Transverse colon (tissue), 4 donors: ENCODE measurements around the gene ANKIB1. TPM values are rescaled to one million over a fixed set of nuclear protein-coding genes. Genes with fewer than 3 reads are reported as not detected.

Source experiments
- DNase-seq: peaks from one replicate; pipeline ENCODE4 v3.0.0-alpha.2; 2019
- H3K27ac ChIP-seq, 4 donors: fragments of 200-600 bp; sonication (generic); 2 replicates each; pipeline ENCODE4 v1.5.1; 2016 to 2018; ENCODE audit warnings: inconsistent platforms in 4 of 4
- H3K27me3 ChIP-seq: fragments of 200-600 bp; sonication (generic); 2 replicates; pipeline ENCODE4 v1.5.1; 2017; ENCODE audit warnings: inconsistent platforms
- H3K36me3 ChIP-seq, 4 donors: fragments of 200-600 bp; sonication (generic); 2 replicates each; pipeline ENCODE4 v1.5.1; 2017 to 2019; ENCODE audit warnings: inconsistent platforms in 4 of 4
- H3K4me1 ChIP-seq, 4 donors: fragments of 200-600 bp; sonication (generic); 2 replicates each; pipeline ENCODE4 v1.5.1; 2017 to 2020; ENCODE audit warnings: inconsistent platforms in 4 of 4
- H3K4me3 ChIP-seq, 4 donors: fragments of 200-600 bp; sonication (generic); 1 replicate in 1 of 4; 2 replicates in 3 of 4; pipeline versions ENCODE4 v1.5.1 to v1.6.1; 2017 to 2019; ENCODE audit warnings: inconsistent platforms in 4 of 4
- H3K9me3 ChIP-seq, 2 donors: fragments of 200-600 bp; sonication (generic); 2 replicates each; pipeline ENCODE4 v1.5.1; 2017 to 2019; ENCODE audit warnings: inconsistent platforms in 2 of 2
- EP300 ChIP-seq: sonication (generic); formaldehyde crosslinking; IDR thresholded peaks from one replicate; pipeline ENCODE4 v1.6.1; 2017; ENCODE audit warnings: antibody characterized with exemption, low read depth
- POLR2A ChIP-seq: fragments of 450-650 bp; IDR thresholded peaks from one replicate; pipeline ENCODE4 v1.6.1; 2016; ENCODE audit warnings: antibody characterized with exemption, mild to moderate bottlenecking, moderate library complexity
- POLR2AphosphoS5 ChIP-seq, 3 donors: sonication (generic); formaldehyde crosslinking; IDR thresholded peaks; one replicate each; pipeline ENCODE4 v1.6.1; 2016; ENCODE audit warnings: antibody characterized with exemption in 3 of 3
- WGBS, 2 donors: methylation state at CpG; one replicate each; pipeline ENCODE4 v1.1.5; 2018; ENCODE audit warnings: low coverage in 1 of 2; 5-methylcytosine and 5-hydroxymethylcytosine counted together
- in situ Hi-C, 4 donors: fragments of 200-750 bp; cut with MboI; loops; one replicate each; pipeline versions ENCODE4 v1.15.0 to v1.15.1; 2017; ENCODE audit warnings: low sequenced_read_pairs in 3 of 4, low pct_ligation_motif_present in 1 of 4, low pct_unique_long_range_greater_than_20kb in 1 of 4
- intact Hi-C: fragments of 100-400 bp; cut with DNase I; formaldehyde crosslinking; loops from one replicate; pipeline ENCODE4 v1.15.1; 2023; ENCODE audit warnings: low total_unique reads
- total RNA-seq, 4 donors: library from RNA; depleted of rRNA; stranded (reverse); fragments of >200 nt; gene quantifications; one replicate each; pipeline ENCODE4 v1.1.0, GENCODE V29; 2016
- TF ChIP-seq, protein P1 (sequence below), 5 experiments: fragments of 200-600 bp in 3 of 5; fragments of 450-650 bp in 2 of 5; sonication (generic) in 3 of 5; IDR thresholded peaks; 1 replicate in 2 of 5; 2 replicates in 3 of 5; pipeline ENCODE4 v1.5.1; 2016 to 2017; ENCODE audit warnings: antibody characterized with exemption in 5 of 5, inconsistent platforms in 3 of 5, mild to moderate bottlenecking in 2 of 5, moderate library complexity in 1 of 5

ANKIB1 gene
- total RNA-seq, 4 donors from 2014 or later, result 29.9 to 45.9 (median 38.5) TPM

DNA sequence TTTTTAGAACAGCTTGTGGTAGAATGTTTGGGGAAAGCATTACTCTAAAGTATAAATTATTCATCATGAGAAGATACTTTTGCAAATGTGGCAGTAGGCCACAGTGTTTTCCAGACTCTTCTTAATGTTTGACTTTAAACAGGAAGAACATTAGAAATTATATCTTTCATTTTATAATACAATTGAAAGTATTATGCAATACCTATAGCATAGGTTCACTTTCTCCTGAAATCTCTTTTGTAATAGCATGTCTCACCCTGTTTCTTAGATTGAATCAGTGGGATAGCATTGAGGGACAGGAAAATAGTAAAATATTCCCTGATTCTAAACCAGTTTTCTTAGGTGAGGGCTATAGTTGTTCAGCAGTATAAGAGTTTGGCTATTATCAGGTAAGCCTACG lies 23.1 kb downstream of the ANKIB1 start:
- Histone ChIP-seq H3K36me3 (no peaks in the 10 kb centered on the region), H3K4me1 (no peaks in the 10 kb centered on the region), H3K27ac (no peak overlapping the region), H3K4me3 (no peak overlapping the region), H3K9me3 (no peaks in the 10 kb centered on the region), H3K27me3 (no peaks in the 10 kb centered on the region)
- intact Hi-C loops (no loop called here), in situ Hi-C loops (no loop called here)
- no peak for TF ChIP-seq POLR2AphosphoS5 (IDR thresholded peaks at IDR 0.05)
- TF ChIP-seq EP300, result no peak
- TF ChIP-seq, protein P1, sequence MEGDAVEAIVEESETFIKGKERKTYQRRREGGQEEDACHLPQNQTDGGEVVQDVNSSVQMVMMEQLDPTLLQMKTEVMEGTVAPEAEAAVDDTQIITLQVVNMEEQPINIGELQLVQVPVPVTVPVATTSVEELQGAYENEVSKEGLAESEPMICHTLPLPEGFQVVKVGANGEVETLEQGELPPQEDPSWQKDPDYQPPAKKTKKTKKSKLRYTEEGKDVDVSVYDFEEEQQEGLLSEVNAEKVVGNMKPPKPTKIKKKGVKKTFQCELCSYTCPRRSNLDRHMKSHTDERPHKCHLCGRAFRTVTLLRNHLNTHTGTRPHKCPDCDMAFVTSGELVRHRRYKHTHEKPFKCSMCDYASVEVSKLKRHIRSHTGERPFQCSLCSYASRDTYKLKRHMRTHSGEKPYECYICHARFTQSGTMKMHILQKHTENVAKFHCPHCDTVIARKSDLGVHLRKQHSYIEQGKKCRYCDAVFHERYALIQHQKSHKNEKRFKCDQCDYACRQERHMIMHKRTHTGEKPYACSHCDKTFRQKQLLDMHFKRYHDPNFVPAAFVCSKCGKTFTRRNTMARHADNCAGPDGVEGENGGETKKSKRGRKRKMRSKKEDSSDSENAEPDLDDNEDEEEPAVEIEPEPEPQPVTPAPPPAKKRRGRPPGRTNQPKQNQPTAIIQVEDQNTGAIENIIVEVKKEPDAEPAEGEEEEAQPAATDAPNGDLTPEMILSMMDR (IDR thresholded peaks at IDR 0.05), result no peak
- no peak for TF ChIP-seq POLR2A
- DNase-seq, result no peak
- 100% methylated on average over 1 of the region's 1 CpG for WGBS, 2 donors

GRCh38 chr7:92275327-92275726 lies 29.6 kb downstream of the ANKIB1 start:
- Histone ChIP-seq H3K36me3 (no peaks in the 10 kb centered on the region), H3K9me3 (no peaks in the 10 kb centered on the region), H3K27me3 (no peaks in the 10 kb centered on the region), H3K27ac (no peak overlapping the region), H3K4me1 (peaks cover 0 to 4% (median 0%) of the 10 kb centered on the region in 4 donors), H3K4me3 (no peak overlapping the region)
- no peak for DNase-seq
- TF ChIP-seq EP300, result no peak
- no peak for TF ChIP-seq POLR2AphosphoS5 (IDR thresholded peaks at IDR 0.05)
- TF ChIP-seq POLR2A, result no peak
- TF ChIP-seq, protein P1 (IDR thresholded peaks at IDR 0.05), result no peak
- intact Hi-C loops, result no loop called here
- in situ Hi-C loops, result no loop called here
- WGBS, 2 donors, result 98 to 100% methylated on average over 1 to 4 of the region's 4 CpGs

DNA sequence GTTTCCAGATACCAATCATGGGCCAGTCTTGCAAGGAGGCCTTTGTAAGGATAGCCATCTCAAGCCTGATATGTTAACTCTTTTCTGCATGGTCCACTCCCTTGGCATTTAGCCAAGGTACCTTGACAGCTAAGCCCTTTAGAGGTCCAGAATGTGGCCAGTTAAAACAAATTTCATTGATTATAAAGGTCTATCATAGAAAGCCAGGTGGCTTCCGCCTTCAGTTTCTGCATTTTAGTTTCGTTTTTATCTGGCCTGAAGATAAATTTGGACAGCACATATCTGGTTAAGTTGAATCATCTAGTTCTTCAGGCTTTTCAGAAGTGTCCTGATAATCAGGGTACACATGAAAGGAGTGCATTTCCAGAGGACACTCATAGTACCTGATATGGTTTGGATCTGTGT lies 30.7 kb downstream of the ANKIB1 start:
- intact Hi-C loops, result no loop called here
- no peaks in the 10 kb centered on the region for H3K9me3 ChIP-seq
- H3K4me1 ChIP-seq, result peaks cover 0 to 4% (median 0%) of the 10 kb centered on the region in 4 donors
- H3K36me3 ChIP-seq, result no peaks in the 10 kb centered on the region
- in situ Hi-C loops, result no loop called here
- no peak overlapping the region for H3K4me3 ChIP-seq
- TF ChIP-seq, protein P1 (IDR thresholded peaks at IDR 0.05), result no peak
- no peak for TF ChIP-seq POLR2A
- no peak for TF ChIP-seq EP300
- no peak for TF ChIP-seq POLR2AphosphoS5 (IDR thresholded peaks at IDR 0.05)
- no peak for DNase-seq
- H3K27ac ChIP-seq, result no peak overlapping the region
- 81 to 89% methylated on average over 2 of the region's 2 CpGs for WGBS, 2 donors
- no peaks in the 10 kb centered on the region for H3K27me3 ChIP-seq

- Histone ChIP-seq H3K27ac (no peak overlapping the region), H3K4me3 (no peak overlapping the region), H3K36me3 (no peaks in the 10 kb centered on the region), H3K9me3 (no peaks in the 10 kb centered on the region), H3K27me3 (no peaks in the 10 kb centered on the region), H3K4me1 (peaks cover 0 to 13% (median 4%) of the 10 kb centered on the region in 4 donors)
- intact Hi-C loops (no loop called here), in situ Hi-C loops (no loop called here)
- no peak for DNase-seq
- 62 to 80% methylated on average over 1 to 2 of the region's 2 CpGs for WGBS, 2 donors
- TF ChIP-seq POLR2A (no peak), POLR2AphosphoS5 (IDR thresholded peaks at IDR 0.05) (no peak), EP300 (no peak)
- TF ChIP-seq, protein P1 (IDR thresholded peaks at IDR 0.05), result no peak
Observed at GRCh38 chr7:92279396-92280031, 33.7 kb downstream of the ANKIB1 start.
